ENCODE results near the gene SLC29A4.

Gene SLC29A4

DNA sequence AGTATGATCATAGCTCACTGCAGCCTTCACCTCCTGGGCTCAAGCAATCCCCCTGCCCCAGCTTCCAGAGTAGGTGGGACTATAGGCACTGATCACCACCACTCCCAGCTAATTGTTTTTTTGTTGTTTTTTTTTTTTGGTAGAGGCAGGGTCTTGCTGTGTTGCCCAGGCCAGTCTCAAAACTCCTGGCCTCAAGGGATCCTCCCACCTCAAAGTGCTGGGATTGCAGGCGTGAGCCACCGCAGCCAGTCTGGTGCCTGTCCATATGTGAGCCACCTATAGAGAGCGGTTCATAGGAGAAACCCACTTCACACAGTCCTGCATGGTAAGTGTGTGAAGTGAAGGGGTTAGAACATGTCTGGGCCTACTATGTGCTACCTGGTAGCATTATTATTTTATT lies 47.5 kb downstream of the SLC29A4 start:
- intact Hi-C loops (cut with DNase I; ENCODE audit: low total_unique reads) = no loop called here
- Histone ChIP-seq H3K27me3 (no peaks in the 10 kb centered on the region), H3K4me3 (no peak overlapping the region), H3K36me3 (peaks cover 65 to 100% (median 83%) of the 10 kb centered on the region in 3 donors), H3K4me1 (no peaks in the 10 kb centered on the region), H3K27ac (no peak overlapping the region), H3K9me3 (no peaks in the 10 kb centered on the region)
- TF ChIP-seq, protein P1, sequence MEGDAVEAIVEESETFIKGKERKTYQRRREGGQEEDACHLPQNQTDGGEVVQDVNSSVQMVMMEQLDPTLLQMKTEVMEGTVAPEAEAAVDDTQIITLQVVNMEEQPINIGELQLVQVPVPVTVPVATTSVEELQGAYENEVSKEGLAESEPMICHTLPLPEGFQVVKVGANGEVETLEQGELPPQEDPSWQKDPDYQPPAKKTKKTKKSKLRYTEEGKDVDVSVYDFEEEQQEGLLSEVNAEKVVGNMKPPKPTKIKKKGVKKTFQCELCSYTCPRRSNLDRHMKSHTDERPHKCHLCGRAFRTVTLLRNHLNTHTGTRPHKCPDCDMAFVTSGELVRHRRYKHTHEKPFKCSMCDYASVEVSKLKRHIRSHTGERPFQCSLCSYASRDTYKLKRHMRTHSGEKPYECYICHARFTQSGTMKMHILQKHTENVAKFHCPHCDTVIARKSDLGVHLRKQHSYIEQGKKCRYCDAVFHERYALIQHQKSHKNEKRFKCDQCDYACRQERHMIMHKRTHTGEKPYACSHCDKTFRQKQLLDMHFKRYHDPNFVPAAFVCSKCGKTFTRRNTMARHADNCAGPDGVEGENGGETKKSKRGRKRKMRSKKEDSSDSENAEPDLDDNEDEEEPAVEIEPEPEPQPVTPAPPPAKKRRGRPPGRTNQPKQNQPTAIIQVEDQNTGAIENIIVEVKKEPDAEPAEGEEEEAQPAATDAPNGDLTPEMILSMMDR (IDR thresholded peaks at IDR 0.05) = no peak
- DNase-seq = no peak

DNA sequence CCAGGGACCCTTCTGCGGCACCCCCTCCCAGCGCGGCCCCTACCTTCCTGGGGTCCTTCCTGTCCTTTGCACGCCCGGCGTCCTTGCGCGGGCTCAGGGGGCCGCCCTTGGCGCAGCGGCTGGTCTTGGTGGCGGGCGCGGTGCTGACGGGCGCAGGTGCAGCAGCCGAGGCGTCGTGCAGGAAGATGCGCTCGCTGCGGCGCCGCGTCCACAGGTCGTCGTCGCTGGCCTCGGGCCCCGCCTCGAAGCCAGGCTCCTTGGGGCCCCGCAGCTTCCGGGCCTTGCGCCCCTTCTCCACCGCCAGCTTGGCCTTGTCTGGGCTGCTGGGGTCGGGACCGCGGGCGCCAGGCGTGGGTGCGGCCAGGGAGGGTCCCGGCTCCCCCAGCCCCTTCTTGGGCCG lies 49.8 kb downstream of the SLC29A4 start:
- H3K27me3 ChIP-seq = no peaks in the 10 kb centered on the region
- TF ChIP-seq, protein P1 (IDR thresholded peaks at IDR 0.05) = no peak
- peaks cover 0 to 3% (median 0%) of the 10 kb centered on the region in 3 donors for H3K9me3 ChIP-seq
- no peak overlapping the region for H3K27ac ChIP-seq
- H3K4me1 ChIP-seq = no peaks in the 10 kb centered on the region
- DNase-seq = no peak
- intact Hi-C loops (cut with DNase I; ENCODE audit: low total_unique reads) = no loop called here
- peaks cover 61 to 100% (median 85%) of the 10 kb centered on the region in 3 donors for H3K36me3 ChIP-seq
- no peak overlapping the region for H3K4me3 ChIP-seq

DNA sequence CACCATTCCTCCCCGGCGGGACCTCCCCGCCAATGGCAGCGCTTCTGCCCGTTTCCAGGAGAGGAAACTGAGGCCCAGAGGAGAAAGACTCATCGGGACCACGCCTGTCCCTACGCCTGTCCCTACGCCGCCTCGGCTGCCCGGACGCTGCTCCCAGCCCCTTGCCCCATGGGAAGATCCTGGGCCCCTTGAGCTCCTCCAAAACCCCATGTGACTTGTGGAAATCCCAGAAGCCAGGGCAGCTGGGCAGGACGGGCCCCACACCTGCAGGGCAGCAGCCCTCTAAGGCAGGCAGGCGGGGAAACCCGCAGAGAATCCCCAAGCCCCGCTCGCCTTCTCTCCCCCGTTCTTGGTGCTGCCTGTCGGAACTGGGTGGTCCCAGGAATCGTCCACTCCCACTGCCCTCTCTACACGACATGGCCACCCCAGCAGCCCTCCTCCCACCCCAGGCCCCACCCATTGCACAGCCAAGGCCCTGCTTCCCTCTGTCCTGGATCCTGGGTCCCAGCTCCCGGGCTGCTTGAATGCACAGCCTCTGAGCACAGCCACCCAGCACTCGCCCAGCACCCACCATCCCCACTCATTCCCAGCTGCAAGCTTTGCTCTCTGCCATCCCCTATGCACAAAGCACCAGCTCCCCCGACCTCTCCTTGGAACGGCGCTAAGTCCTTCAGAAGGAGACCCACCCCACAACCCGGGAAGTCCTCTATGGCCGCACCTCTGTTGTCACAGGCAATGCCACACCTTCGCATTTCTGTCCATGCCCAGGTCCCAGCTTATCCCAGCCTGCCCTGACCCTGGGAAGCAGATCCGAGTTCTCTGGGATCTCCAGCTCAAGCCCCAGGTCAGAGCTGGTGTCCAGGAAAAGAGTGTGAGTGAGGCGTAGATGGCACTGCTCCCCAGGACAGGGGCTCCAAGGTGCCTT lies 50.6 kb downstream of the SLC29A4 start:
- DNase-seq = no peak
- Histone ChIP-seq H3K27me3 (no peaks in the 10 kb centered on the region), H3K36me3 (peaks cover 68 to 100% (median 86%) of the 10 kb centered on the region in 3 donors), H3K27ac (no peak overlapping the region), H3K9me3 (peaks cover 0 to 6% (median 0%) of the 10 kb centered on the region in 3 donors), H3K4me3 (no peak overlapping the region), H3K4me1 (no peaks in the 10 kb centered on the region)
- intact Hi-C loops (cut with DNase I; ENCODE audit: low total_unique reads) = no loop called here
- TF ChIP-seq, protein P1 (IDR thresholded peaks at IDR 0.05) = no peak

DNA sequence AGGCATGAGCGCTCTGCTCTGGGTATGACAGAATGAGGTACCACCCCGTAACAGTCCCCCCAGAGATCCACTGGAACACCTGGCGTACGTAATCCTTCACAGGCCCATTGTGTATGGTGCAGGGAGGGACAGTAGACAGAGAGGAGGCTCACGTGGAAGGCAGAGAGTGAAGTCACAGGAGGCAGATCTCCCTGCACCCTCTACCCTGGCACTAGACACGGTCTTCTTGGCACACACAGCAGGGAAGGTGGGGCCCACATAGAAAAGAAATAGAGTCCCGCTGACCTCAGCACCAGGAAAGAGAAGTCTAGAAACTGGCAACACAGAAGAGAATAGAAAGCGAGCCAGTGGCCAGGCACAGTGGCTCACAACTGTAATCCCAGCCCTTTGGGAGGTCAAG lies 51.9 kb downstream of the SLC29A4 start:
- no peak for DNase-seq
- Histone ChIP-seq H3K27ac (no peak overlapping the region), H3K4me1 (no peaks in the 10 kb centered on the region), H3K4me3 (no peak overlapping the region), H3K27me3 (no peaks in the 10 kb centered on the region), H3K9me3 (peaks cover 0 to 6% (median 0%) of the 10 kb centered on the region in 3 donors), H3K36me3 (peaks cover 68 to 100% (median 86%) of the 10 kb centered on the region in 3 donors)
- intact Hi-C loops (cut with DNase I; ENCODE audit: low total_unique reads) = no loop called here
- TF ChIP-seq, protein P1 (IDR thresholded peaks at IDR 0.05) = no peak

DNA sequence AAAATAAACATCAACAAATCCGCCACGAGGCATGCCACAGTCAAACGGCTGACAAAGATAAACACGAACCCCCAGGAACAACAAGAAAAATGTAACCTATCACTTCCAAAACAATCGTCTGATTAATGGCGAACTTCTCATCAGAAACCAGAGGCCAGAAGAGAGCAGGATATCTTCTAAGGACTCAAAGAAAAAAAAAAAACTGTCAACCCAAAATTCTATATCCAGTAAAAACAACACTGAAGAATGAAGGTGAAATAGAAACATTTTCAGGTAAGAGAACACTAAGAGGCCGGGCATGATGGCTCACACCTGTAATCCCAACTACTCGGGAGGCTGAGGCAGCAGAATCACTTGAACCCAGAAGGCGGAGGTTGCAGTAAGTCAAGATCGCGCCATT lies 54.3 kb downstream of the SLC29A4 start:
- no peaks in the 10 kb centered on the region for H3K27me3 ChIP-seq
- peaks cover 68 to 100% (median 86%) of the 10 kb centered on the region in 3 donors for H3K36me3 ChIP-seq
- intact Hi-C loops (cut with DNase I; ENCODE audit: low total_unique reads) = no loop called here
- TF ChIP-seq, protein P1 (IDR thresholded peaks at IDR 0.05) = no peak
- no peak overlapping the region for H3K4me3 ChIP-seq
- H3K4me1 ChIP-seq = no peaks in the 10 kb centered on the region
- peaks cover 0 to 15% (median 0%) of the 10 kb centered on the region in 3 donors for H3K9me3 ChIP-seq
- no peak for DNase-seq
- no peak overlapping the region for H3K27ac ChIP-seq
